Stimulated activated naive B cell treated with anti-CD40 and anti-IgM and Interleukin-4, amounts not matched to agents 10 μg/mL and 1 μg/mL and 100 μg/mL, for 72 hours (primary cell): ENCODE measurements around the gene ARL5A.

ENCODE experiments used
- ATAC-seq, 2 donors: fragments of 150-1000 bp; cut with Tn5 transposase; replicated peaks; 2 replicates each; pipeline ENCODE4 v1.10.0; 2021; ENCODE audit warnings: moderate library complexity in 1 of 2
- DNase-seq: peaks from one replicate; pipeline ENCODE4 v3.0.0; 2021
- H3K27ac Mint-ChIP-seq: one replicate; pipeline ENCODE4 v1.8.0; 2022; ENCODE audit warnings: mild to moderate bottlenecking, mixed read lengths
- H3K27me3 Mint-ChIP-seq, 2 donors: one replicate each; pipeline ENCODE4 v1.8.0; 2022; ENCODE audit warnings: mixed read lengths in 2 of 2
- H3K36me3 Mint-ChIP-seq, 2 donors: one replicate each; pipeline ENCODE4 v1.8.0; 2022; ENCODE audit warnings: mixed read lengths in 2 of 2, mild to moderate bottlenecking in 1 of 2
- H3K4me1 Mint-ChIP-seq, 2 donors: one replicate each; pipeline ENCODE4 v1.8.0; 2022; ENCODE audit warnings: mixed read lengths in 2 of 2, mild to moderate bottlenecking in 1 of 2
- H3K4me3 Mint-ChIP-seq, 2 donors: one replicate each; pipeline ENCODE4 v1.8.0; 2022; ENCODE audit warnings: mild to moderate bottlenecking in 2 of 2, mixed read lengths in 2 of 2, moderate library complexity in 1 of 2
- H3K9me3 Mint-ChIP-seq, 2 donors: one replicate each; pipeline ENCODE4 v1.8.0; 2022; ENCODE audit warnings: mixed read lengths in 2 of 2, mild to moderate bottlenecking in 1 of 2

The ARL5A gene

DNA sequence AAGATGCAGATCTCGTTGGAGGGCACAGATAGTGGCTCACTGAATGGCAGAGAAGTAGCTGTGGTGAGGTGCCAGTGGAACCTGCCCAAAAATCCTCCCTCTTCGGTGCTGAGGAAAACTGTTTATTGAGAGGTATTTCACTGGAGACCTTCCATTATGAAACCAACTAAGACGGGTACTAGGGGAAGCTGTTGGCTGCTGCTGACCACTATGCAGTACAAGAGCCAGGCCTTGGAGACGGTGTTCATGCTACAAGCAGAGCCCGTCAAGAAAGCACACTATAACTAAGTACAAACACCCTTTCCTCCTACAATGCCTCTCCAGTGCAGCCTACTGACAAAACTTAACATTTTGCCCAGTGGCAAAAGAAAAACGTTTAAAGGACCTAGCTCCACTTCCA, 4.6 kb downstream of the ARL5A start:
- H3K36me3 Mint-ChIP-seq, result peaks cover 2 to 15% of the 10 kb centered on the region in 2 donors
- peaks cover 20 to 65% of the 10 kb centered on the region in 2 donors for H3K4me1 Mint-ChIP-seq
- H3K27me3 Mint-ChIP-seq, result no peaks in the 10 kb centered on the region
- peak overlapping the region; percentile 31 for H3K27ac Mint-ChIP-seq
- no peaks in the 10 kb centered on the region for H3K9me3 Mint-ChIP-seq
- ATAC-seq, result no peak
- DNase-seq, result no peak
- no peak overlapping the region for H3K4me3 Mint-ChIP-seq

DNA sequence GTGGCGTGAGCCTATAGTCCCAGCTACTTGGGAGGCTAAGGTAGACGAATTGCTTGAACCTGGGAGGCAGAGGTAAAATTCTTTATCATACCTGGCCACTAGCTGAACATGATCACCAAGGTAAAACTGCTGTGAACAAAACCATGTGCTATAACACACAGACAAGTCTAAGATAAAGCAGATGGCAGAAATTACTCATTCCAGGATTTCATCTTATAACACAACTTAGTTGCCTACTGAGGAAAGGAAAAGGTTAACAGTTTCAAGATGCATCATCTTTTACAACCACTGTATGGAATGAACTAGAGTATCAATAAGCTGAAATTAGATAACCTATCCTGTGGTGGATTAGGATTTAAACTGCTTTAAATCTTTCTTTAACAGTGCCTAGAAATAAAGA, 8.3 kb downstream of the ARL5A start:
- ATAC-seq, result peak; percentile 98 to 99
- H3K9me3 Mint-ChIP-seq, result no peaks in the 10 kb centered on the region
- no peaks in the 10 kb centered on the region for H3K27me3 Mint-ChIP-seq
- DNase-seq, result no peak
- peak overlapping the region; percentile 20 for H3K27ac Mint-ChIP-seq
- peaks cover 15 to 56% of the 10 kb centered on the region in 2 donors for H3K4me1 Mint-ChIP-seq
- peaks cover 8 to 25% of the 10 kb centered on the region in 2 donors for H3K36me3 Mint-ChIP-seq
- H3K4me3 Mint-ChIP-seq, result no peak overlapping the region

DNA sequence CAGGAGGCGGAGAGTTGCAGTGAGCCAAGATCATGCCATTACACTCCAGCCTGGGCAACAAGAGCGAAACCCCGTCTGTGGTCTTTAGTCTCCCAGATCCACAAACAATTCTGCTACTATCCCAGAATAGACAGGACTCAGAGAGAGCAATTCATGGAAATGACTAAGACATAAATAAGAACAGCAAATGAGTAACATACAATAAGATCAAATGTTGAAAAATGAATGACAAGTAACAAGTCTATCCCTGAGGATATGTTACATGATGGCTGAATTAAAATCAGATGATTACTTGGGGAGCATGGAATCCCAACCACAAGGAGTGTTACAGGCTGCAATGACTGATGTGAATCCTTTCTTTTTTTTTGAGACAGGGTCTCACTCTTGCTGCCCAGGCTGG, 10.3 kb downstream of the ARL5A start:
- no peak for ATAC-seq
- Mint-ChIP-seq H3K27ac (no peak overlapping the region), H3K4me1 (peaks cover 11 to 43% of the 10 kb centered on the region in 2 donors)

DNA sequence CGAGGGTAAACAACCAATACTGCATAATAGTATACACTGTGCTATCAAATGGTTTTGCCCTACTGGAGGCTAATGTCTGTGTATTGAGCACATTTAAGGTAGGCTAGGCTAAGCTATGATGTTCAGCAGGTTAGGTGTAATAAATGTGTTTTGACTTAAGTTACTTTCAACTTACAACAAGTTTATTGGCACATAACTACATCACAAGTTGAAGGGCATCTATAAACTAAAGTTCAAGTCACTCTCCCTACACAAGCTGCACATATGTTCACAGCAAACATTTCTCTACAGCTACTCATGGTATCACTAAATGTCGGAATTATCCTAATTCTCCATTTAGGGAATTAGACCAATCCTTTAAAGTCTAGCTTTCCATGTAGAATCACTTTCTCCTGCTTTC, 11.4 kb downstream of the ARL5A start:
- ATAC-seq (no peak), DNase-seq (no peak)
- no peaks in the 10 kb centered on the region for H3K27me3 Mint-ChIP-seq
- H3K4me3 Mint-ChIP-seq, result no peak overlapping the region
- peaks cover 15 to 34% of the 10 kb centered on the region in 2 donors for H3K36me3 Mint-ChIP-seq
- H3K27ac Mint-ChIP-seq, result no peak overlapping the region
- peaks cover 8 to 33% of the 10 kb centered on the region in 2 donors for H3K4me1 Mint-ChIP-seq
- H3K9me3 Mint-ChIP-seq, result no peaks in the 10 kb centered on the region

More for the DNA sequence above, 10.3 kb downstream of the ARL5A start:
- H3K36me3 Mint-ChIP-seq, result peaks cover 8 to 26% of the 10 kb centered on the region in 2 donors
- H3K9me3 Mint-ChIP-seq, result no peaks in the 10 kb centered on the region
- DNase-seq, result no peak
- no peaks in the 10 kb centered on the region for H3K27me3 Mint-ChIP-seq
- H3K4me3 Mint-ChIP-seq, result no peak overlapping the region

DNA sequence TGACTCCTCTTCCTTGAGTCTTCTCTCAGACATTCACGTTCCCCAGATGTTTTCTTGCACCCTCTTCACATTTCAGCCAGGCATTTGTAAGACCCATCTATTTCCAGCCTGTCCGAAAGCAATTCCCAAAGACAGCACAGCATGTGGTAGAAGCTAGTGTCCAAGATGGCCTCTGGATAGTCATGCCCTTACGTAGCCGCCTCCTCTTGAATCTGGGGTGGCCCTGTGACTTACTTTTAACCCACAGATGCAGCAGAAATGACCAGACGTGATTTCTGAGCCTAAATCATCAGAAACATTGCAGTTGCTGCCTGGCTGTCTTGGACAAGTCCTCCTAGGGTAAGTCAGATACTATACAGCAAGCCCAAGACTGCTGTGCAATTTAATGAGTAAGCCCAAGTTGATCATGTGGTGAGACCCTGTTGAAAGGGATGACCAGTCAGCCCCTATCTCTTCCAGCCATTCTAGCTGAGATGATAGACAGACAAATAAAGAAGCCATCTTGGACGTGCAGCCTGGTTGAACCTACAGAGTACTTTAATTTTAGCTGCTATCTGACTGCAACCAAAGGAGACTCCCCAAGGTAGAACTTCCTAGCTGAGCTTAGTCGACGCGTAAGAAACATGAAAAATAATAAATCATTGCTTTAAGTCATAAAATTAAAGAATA, 12.3 kb downstream of the ARL5A start:
- DNase-seq, result no peak
- Mint-ChIP-seq H3K4me3 (no peak overlapping the region), H3K9me3 (no peaks in the 10 kb centered on the region), H3K36me3 (peaks cover 18 to 34% of the 10 kb centered on the region in 2 donors), H3K27ac (no peak overlapping the region), H3K4me1 (peaks cover 6 to 28% of the 10 kb centered on the region in 2 donors), H3K27me3 (no peaks in the 10 kb centered on the region)
- no peak for ATAC-seq

GRCh38 chr2:151810489-151810888, 17.7 kb downstream of the ARL5A start:
- peaks cover 20 to 23% of the 10 kb centered on the region in 2 donors for H3K36me3 Mint-ChIP-seq
- H3K27ac Mint-ChIP-seq, result no peak overlapping the region
- ATAC-seq (no peak), DNase-seq (no peak)
- H3K4me1 Mint-ChIP-seq, result peaks cover 0 to 4% of the 10 kb centered on the region in 2 donors
- H3K4me3 Mint-ChIP-seq, result no peak overlapping the region
- H3K9me3 Mint-ChIP-seq, result no peaks in the 10 kb centered on the region
- no peaks in the 10 kb centered on the region for H3K27me3 Mint-ChIP-seq

- H3K4me3 Mint-ChIP-seq, result no peak overlapping the region
- H3K36me3 Mint-ChIP-seq, result peaks cover 16 to 18% of the 10 kb centered on the region in 2 donors
- DNase-seq (no peak), ATAC-seq (no peak)
- H3K27me3 Mint-ChIP-seq, result no peaks in the 10 kb centered on the region
- H3K4me1 Mint-ChIP-seq, result no peaks in the 10 kb centered on the region
- H3K9me3 Mint-ChIP-seq, result no peaks in the 10 kb centered on the region
- no peak overlapping the region for H3K27ac Mint-ChIP-seq
Observed at GRCh38 chr2:151809073-151809383, 19.2 kb downstream of the ARL5A start.

GRCh38 chr2:151808258-151809072, 19.8 kb downstream of the ARL5A start:
- no peaks in the 10 kb centered on the region for H3K4me1 Mint-ChIP-seq
- no peak overlapping the region for H3K4me3 Mint-ChIP-seq
- no peaks in the 10 kb centered on the region for H3K27me3 Mint-ChIP-seq
- DNase-seq (no peak), ATAC-seq (no peak)
- peaks cover 17 to 19% of the 10 kb centered on the region in 2 donors for H3K36me3 Mint-ChIP-seq
- H3K27ac Mint-ChIP-seq, result no peak overlapping the region
- H3K9me3 Mint-ChIP-seq, result no peaks in the 10 kb centered on the region

DNA sequence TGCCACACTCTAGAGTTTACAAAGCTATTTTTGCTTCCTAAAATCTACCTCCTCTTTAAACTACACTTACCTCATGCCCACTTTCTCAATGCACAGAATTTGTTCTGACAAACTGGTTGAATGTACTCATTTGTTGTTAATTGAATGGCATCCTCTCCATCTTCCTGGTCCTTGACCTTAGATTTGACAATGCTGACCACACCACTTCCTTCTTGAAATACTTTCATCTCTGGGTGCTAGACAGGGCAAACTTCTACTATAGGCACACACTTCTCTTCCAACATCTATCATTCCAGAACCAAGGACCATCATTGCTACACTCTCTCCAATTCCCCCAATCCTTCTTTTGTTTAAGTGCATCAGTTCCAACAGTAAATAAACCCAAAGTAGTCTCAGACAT, 22.3 kb downstream of the ARL5A start:
- Mint-ChIP-seq H3K9me3 (no peaks in the 10 kb centered on the region), H3K4me3 (no peak overlapping the region), H3K4me1 (no peaks in the 10 kb centered on the region), H3K27me3 (no peaks in the 10 kb centered on the region), H3K27ac (no peak overlapping the region), H3K36me3 (peaks cover 9 to 18% of the 10 kb centered on the region in 2 donors)
- no peak for ATAC-seq
- no peak for DNase-seq

- Mint-ChIP-seq H3K27ac (no peak overlapping the region), H3K4me1 (no peaks in the 10 kb centered on the region), H3K4me3 (no peak overlapping the region), H3K9me3 (no peaks in the 10 kb centered on the region), H3K27me3 (no peaks in the 10 kb centered on the region), H3K36me3 (peaks cover 6 to 20% of the 10 kb centered on the region in 2 donors)
- DNase-seq, result no peak
- no peak for ATAC-seq
Observed at GRCh38 chr2:151805343-151805742, 22.9 kb downstream of the ARL5A start.

- H3K36me3 Mint-ChIP-seq, result peaks cover 5 to 19% of the 10 kb centered on the region in 2 donors
- ATAC-seq, result no peak
- no peak for DNase-seq
- no peaks in the 10 kb centered on the region for H3K27me3 Mint-ChIP-seq
- H3K27ac Mint-ChIP-seq, result no peak overlapping the region
- H3K4me3 Mint-ChIP-seq, result no peak overlapping the region
- no peaks in the 10 kb centered on the region for H3K4me1 Mint-ChIP-seq
- H3K9me3 Mint-ChIP-seq, result no peaks in the 10 kb centered on the region
Observed at GRCh38 chr2:151803811-151804210, 24.4 kb downstream of the ARL5A start.

DNA sequence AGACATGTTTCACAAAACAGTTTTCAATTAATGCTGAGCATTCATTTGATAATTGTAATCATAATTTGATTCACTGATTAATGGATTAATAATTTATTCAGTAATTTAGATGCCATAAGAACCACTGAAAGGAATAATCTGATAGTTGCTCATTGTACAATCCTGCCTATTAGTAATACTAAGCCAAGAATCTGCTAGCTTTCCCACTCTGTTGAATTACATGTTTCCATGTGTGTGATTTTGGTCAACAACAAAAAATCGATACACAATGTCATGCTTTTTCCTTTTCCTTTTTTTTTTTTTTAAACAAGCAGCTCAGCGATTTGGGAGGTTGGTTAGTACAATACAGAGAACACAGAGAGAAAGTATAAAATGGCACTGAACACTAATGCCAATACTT, 25.9 kb downstream of the ARL5A start:
- Mint-ChIP-seq H3K27ac (no peak overlapping the region), H3K4me1 (no peaks in the 10 kb centered on the region), H3K27me3 (no peaks in the 10 kb centered on the region), H3K4me3 (no peak overlapping the region), H3K9me3 (no peaks in the 10 kb centered on the region), H3K36me3 (peaks cover 5 to 19% of the 10 kb centered on the region in 2 donors)
- DNase-seq, result no peak
- no peak for ATAC-seq

GRCh38 chr2:151799886-151800292, 28.3 kb downstream of the ARL5A start:
- no peak overlapping the region for H3K4me3 Mint-ChIP-seq
- H3K27me3 Mint-ChIP-seq, result no peaks in the 10 kb centered on the region
- ATAC-seq (no peak), DNase-seq (no peak)
- H3K4me1 Mint-ChIP-seq, result peaks cover 0 to 6% of the 10 kb centered on the region in 2 donors
- H3K9me3 Mint-ChIP-seq, result no peaks in the 10 kb centered on the region
- no peak overlapping the region for H3K27ac Mint-ChIP-seq
- peaks cover 15 to 25% of the 10 kb centered on the region in 2 donors for H3K36me3 Mint-ChIP-seq

DNA sequence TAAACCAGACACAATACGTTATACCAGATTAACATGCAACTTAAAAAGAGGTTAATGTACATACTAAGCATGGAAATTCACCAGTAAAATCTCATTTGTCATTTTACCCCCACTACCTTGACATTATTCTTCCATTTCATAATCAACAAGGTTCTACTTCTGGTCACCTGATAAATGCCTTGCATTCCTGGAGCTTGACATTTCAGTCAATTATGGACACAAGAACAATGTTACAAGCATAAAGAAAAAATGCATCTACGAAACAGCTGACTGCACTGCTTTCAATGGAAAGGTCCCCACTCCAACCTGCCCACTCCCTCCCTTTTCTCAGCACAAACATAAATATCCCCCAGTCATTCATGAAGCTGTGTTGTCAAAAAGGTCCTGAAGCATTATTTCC, 31.4 kb downstream of the ARL5A start:
- Mint-ChIP-seq H3K4me3 (no peak overlapping the region), H3K27me3 (no peaks in the 10 kb centered on the region), H3K27ac (no peak overlapping the region), H3K36me3 (peaks cover 19 to 24% of the 10 kb centered on the region in 2 donors), H3K9me3 (no peaks in the 10 kb centered on the region), H3K4me1 (peaks cover 0 to 12% of the 10 kb centered on the region in 2 donors)
- DNase-seq (no peak), ATAC-seq (no peak)

DNA sequence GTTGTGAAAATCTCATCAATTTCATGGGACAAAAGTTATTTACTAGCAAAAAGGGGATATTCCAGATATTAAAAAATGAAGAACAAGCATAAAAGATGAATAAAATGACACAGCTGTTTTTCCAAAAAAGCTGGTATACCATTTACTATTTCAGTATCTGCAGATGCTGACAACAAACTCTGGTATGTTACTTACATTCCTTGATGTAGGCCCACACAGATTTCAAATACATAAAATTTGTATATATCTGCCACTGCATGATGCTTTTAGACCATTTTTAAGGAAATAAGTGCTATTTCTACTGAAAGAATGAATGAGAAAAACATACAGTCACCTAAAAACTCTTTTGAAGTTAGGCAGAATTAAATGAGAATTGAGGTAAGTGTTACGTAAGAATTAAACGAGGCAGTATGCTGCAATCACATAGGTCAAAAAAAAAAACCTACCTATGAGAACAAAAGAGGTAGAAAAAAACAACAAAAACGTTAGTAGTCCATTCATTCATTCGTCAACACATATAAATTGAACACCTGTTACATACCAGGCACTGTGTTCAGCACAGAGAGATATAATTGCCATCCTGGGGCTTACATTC, 32.5 kb downstream of the ARL5A start:
- peaks cover 27 to 30% of the 10 kb centered on the region in 2 donors for H3K36me3 Mint-ChIP-seq
- no peak for ATAC-seq
- DNase-seq, result no peak
- no peaks in the 10 kb centered on the region for H3K9me3 Mint-ChIP-seq
- no peak overlapping the region for H3K4me3 Mint-ChIP-seq
- H3K27me3 Mint-ChIP-seq, result no peaks in the 10 kb centered on the region
- no peak overlapping the region for H3K27ac Mint-ChIP-seq
- H3K4me1 Mint-ChIP-seq, result peaks cover 0 to 12% of the 10 kb centered on the region in 2 donors
